GM06990 (cell line): ENCODE results near the gene PPP1R16B.

Experiments
- DNase-seq: peaks from one replicate; pipeline ENCODE4 v3.0.0-alpha.2; 2011; ENCODE audit not compliant: insufficient read length; ENCODE audit errors: extremely low read depth
- H3K27me3 ChIP-seq: replicated peaks from 2 replicates; pipeline ENCODE4 v1.6.0; 2011; ENCODE audit warnings: low read length; ENCODE audit not compliant: control insufficient read depth, insufficient read depth
- H3K36me3 ChIP-seq: 2 replicates; pipeline ENCODE4 v1.5.1; 2011; ENCODE audit warnings: low read length; ENCODE audit not compliant: control insufficient read depth, insufficient read depth
- H3K4me3 ChIP-seq: replicated peaks from 2 replicates; pipeline ENCODE4 v1.5.1; 2011; ENCODE audit warnings: low read depth, mild to moderate bottlenecking, control low read depth, low read length
- TF ChIP-seq, protein P1 (sequence below): IDR thresholded peaks from 2 replicates; pipeline ENCODE4 v1.5.1; 2011; ENCODE audit warnings: low read length, control low read depth, mild to moderate bottlenecking, inconsistent platforms; ENCODE audit not compliant: insufficient read depth, poor library complexity, severe bottlenecking

PPP1R16B gene

DNA sequence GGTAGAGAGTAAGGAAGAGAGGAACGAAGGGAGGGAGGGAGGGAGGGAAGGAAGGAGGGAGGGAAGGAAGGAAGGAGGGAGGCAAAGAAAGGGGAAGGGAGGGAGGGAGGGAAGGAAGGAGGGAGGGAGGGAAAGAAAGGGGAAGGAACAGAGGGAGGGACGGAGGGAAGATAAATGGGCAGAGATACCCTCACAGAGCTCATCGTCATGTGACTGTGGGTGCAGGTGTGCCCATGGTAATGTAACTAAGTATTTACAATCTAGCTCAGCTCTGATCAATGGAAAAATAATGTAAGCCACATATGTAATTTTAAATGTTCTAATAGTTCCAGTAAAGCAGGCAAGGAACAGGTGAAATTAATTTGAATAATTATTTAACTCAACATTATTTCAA is 66.1 kb downstream of the PPP1R16B start:
- H3K27me3 ChIP-seq: no peaks in the 10 kb centered on the region
- TF ChIP-seq, protein P1, sequence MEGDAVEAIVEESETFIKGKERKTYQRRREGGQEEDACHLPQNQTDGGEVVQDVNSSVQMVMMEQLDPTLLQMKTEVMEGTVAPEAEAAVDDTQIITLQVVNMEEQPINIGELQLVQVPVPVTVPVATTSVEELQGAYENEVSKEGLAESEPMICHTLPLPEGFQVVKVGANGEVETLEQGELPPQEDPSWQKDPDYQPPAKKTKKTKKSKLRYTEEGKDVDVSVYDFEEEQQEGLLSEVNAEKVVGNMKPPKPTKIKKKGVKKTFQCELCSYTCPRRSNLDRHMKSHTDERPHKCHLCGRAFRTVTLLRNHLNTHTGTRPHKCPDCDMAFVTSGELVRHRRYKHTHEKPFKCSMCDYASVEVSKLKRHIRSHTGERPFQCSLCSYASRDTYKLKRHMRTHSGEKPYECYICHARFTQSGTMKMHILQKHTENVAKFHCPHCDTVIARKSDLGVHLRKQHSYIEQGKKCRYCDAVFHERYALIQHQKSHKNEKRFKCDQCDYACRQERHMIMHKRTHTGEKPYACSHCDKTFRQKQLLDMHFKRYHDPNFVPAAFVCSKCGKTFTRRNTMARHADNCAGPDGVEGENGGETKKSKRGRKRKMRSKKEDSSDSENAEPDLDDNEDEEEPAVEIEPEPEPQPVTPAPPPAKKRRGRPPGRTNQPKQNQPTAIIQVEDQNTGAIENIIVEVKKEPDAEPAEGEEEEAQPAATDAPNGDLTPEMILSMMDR: no peak

DNA sequence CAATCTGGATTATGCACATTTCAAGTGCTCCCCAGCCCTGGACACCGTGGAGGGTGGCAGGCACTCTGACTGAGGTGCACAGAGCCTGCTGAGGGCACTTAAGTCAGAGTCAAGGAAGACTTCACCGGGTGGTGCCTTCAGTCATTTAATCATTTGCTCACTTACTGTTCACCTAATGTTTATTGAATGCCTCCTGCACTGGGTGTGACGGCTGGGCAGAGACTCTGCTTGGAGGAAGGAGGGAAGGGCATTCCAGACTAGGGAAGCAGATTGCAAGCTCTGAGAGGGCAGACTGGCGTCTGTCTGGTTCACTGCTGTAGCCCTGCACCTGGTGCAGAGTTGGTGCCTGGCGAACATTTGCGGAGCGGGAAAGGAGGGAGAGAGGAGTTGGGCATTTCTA is 66.5 kb downstream of the PPP1R16B start:
- TF ChIP-seq, protein P1: no peak
- no peak for DNase-seq
- no peaks in the 10 kb centered on the region for H3K27me3 ChIP-seq
- H3K36me3 ChIP-seq: peaks cover 3% of the 10 kb centered on the region; the same call in 1 of the 2 replicates
- no peak overlapping the region for H3K4me3 ChIP-seq

More for the DNA sequence above, 66.1 kb downstream of the PPP1R16B start:
- Histone ChIP-seq H3K4me3 (no peak overlapping the region), H3K36me3 (peaks cover 3% of the 10 kb centered on the region; the same call in 1 of the 2 replicates)
- no peak for DNase-seq

DNA sequence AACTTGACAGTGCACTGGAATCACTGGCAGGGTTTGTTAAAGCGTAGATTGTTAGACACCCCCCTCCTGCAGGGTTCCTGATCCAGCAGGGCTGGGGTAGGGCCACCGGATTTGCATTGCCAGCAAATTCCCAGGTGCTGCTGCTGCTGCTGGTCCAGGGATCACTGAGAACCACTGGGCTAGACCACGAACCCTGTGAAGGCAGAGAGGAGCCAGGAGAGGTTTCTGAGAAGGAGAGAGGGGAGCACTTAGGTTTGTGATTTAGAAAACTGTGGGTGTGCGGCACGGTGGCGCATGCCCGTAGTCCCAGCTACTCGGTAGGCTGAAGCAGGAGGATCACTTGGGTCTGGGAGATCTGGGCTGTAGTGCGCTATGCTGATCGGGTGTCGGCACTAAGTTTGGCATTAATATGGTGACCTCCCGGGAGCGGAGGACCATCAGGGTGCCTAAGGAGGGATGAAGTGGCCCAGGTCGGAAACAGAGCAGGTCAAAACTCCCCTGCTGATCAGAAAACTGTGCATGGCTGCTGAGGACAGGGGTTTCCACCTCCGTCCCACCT is 67.1 kb downstream of the PPP1R16B start:
- DNase-seq: no peak
- TF ChIP-seq, protein P1: no peak
- H3K27me3 ChIP-seq: no peaks in the 10 kb centered on the region
- peak overlapping the region; percentile 32 for H3K4me3 ChIP-seq
- peaks cover 3% of the 10 kb centered on the region; the same call in 1 of the 2 replicates for H3K36me3 ChIP-seq

DNA sequence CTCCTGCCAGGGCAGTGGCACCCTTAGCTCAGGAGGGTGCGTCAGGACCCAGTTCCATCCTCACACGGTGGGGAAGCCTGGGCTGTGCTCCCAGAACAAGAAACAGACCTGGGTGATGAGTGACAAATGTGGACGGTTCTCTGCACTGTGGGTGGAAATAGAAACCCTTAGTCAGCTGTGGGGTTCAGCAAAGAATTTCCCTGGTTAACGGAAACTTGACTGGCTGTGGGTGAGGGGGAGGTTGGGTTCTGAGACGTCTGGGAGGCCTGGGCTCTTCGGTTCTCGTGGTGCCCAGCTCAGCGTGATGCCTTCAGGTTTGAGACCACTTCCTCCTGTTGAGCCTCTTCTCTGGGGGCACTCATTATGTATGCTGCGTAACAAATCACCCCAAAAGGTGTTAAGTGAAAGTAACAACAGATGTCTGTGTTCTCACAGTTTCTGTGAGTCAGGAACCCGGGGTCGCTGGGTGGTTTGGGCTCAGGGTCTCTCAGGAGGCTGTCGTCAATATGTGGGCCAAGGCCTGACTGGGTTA is 67.6 kb downstream of the PPP1R16B start:
- no peaks in the 10 kb centered on the region for H3K27me3 ChIP-seq
- TF ChIP-seq, protein P1: no peak
- DNase-seq: peak; percentile 86
- H3K36me3 ChIP-seq: peaks cover 3% of the 10 kb centered on the region; the same call in 1 of the 2 replicates
- H3K4me3 ChIP-seq: peak overlapping the region; percentile 32

DNA sequence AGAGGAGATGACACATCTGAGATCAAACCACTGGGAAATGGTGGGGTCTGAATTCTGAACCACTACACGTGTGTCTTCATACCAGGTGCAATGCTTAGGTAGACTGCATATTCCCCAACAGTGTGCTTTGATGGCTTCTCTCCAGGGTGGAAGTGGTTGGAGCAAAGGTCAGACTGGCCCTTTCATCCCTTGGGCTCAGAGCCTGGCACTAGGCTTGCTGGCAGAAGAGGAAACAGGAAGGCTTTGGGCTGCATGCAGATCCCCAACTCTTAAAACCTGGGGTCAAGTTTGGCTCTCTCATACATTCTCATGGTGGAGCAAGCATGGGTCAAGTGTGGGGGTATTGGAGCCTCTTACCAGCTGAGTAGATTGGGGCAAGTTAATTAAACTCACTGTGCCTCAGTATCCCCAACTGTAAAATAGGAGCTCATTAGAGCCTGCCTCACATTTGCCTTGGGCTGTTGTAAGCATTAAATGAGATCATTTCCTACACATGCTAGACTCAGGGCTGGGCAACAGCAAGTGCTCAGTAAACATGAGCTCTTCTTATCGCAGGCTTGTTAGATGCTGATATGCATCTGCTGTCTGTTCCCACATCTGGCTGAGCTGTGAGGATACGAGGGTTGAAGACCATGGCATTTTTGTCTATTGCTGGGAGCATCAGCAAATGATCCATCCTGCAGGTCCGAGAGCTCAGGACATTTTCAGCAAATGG is 69.1 kb downstream of the PPP1R16B start:
- H3K27me3 ChIP-seq: no peaks in the 10 kb centered on the region
- H3K4me3 ChIP-seq: no peak overlapping the region
- DNase-seq: no peak
- peaks cover 6% of the 10 kb centered on the region for H3K36me3 ChIP-seq
- TF ChIP-seq, protein P1: no peak
